Measurements from ENCODE around the gene COL1A2.

GRCh38 chr7:94394437-94395140, at the start of gene COL1A2:
- TF ChIP-seq POLR2AphosphoS5 (IDR thresholded peaks at IDR 0.05) (peak; percentile 51 to 71 (median 55)), POLR2A (IDR thresholded peaks at IDR 0.05) (peak; percentile 69), EP300 (IDR thresholded peaks at IDR 0.05; ENCODE audit: low read depth) (no peak)
- TF ChIP-seq, protein P1, sequence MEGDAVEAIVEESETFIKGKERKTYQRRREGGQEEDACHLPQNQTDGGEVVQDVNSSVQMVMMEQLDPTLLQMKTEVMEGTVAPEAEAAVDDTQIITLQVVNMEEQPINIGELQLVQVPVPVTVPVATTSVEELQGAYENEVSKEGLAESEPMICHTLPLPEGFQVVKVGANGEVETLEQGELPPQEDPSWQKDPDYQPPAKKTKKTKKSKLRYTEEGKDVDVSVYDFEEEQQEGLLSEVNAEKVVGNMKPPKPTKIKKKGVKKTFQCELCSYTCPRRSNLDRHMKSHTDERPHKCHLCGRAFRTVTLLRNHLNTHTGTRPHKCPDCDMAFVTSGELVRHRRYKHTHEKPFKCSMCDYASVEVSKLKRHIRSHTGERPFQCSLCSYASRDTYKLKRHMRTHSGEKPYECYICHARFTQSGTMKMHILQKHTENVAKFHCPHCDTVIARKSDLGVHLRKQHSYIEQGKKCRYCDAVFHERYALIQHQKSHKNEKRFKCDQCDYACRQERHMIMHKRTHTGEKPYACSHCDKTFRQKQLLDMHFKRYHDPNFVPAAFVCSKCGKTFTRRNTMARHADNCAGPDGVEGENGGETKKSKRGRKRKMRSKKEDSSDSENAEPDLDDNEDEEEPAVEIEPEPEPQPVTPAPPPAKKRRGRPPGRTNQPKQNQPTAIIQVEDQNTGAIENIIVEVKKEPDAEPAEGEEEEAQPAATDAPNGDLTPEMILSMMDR (IDR thresholded peaks at IDR 0.05) = no peak

Measured in transverse colon (tissue), 4 donors.